HG03521 (cell line): ENCODE results near the gene LMNA.
"Not testable (repeated sequence)": the region's sequence is repeated elsewhere in the genome, so short reads cannot be mapped to it uniquely, and the experiment has no call there.

ENCODE experiments used
- ATAC-seq: cut with Tn5 transposase; IDR thresholded peaks from one replicate; pipeline ENCODE4 v1.9.1; 2021; ENCODE audit warnings: mild to moderate bottlenecking, moderate library complexity; ENCODE audit not compliant: unreplicated experiment

Gene LMNA

GRCh38 chr1:156120318-156120717 lies 5.8 kb downstream of the LMNA start:
- ATAC-seq = no peak

DNA sequence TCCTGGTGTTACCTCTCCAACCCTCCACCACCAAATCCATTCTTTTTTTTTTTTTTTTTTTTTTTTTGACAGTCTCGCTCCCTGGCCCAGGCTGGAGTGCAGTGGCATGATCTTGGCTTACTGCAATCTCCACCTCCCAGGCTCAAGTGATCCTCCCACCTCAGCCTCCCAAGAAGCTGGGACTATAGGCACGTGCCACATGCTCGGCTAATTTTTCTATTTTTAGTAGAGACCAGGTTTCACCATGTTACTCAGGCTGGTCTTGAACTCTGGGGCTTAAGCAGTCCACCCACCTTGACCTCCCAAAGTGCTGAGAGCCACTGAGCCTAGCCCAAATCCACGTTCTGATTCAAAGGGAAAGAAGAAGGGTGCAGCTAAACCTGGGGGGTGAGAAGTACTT lies 6.5 kb downstream of the LMNA start:
- ATAC-seq = not testable (repeated sequence)

GRCh38 chr1:156121457-156121856 lies 6.9 kb downstream of the LMNA start:
- no peak for ATAC-seq

- no peak for ATAC-seq
These were observed 7.6 kb downstream of the LMNA start for GRCh38 chr1:156122086-156122485.

DNA sequence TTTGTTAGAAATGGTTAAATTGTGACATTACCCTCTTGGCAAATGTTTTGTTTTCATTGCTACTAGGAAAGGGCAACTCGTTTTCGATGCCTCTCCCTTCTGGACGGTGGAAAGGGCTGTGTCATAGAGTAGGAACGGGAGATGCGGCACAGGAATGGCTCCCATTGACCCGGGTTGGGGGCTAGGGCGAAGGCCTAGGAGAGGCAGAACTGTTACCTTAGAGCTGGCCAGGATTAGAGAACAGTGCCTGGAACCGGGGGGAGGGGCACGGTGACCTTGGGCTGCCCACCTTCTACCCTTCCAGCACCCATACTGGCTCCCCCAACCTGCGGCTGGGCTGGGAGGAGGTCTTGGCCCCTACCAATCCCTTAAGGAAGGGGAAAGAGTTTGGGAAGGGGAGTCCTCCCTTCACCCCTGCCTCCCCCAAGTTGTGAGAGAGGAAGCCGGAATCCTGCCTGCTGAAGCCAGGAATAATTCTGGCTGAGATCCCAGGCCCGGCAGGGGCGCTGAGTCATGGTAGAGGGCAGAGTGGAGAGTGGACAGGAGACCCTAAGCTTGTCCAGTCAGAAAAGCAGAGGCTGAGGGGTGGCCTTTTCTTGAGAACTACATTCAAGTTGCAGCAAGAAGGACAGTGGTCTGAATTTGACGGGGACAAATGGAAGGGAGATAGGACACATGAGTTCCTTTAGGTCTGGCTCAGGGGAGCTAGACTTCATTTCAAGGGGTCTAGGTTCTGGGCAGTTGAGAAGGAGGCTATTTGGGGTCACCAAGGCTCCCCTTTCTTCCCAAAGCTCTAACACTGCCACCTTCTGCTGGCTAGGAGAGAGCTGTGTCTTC lies 8.2 kb downstream of the LMNA start:
- no peak for ATAC-seq

DNA sequence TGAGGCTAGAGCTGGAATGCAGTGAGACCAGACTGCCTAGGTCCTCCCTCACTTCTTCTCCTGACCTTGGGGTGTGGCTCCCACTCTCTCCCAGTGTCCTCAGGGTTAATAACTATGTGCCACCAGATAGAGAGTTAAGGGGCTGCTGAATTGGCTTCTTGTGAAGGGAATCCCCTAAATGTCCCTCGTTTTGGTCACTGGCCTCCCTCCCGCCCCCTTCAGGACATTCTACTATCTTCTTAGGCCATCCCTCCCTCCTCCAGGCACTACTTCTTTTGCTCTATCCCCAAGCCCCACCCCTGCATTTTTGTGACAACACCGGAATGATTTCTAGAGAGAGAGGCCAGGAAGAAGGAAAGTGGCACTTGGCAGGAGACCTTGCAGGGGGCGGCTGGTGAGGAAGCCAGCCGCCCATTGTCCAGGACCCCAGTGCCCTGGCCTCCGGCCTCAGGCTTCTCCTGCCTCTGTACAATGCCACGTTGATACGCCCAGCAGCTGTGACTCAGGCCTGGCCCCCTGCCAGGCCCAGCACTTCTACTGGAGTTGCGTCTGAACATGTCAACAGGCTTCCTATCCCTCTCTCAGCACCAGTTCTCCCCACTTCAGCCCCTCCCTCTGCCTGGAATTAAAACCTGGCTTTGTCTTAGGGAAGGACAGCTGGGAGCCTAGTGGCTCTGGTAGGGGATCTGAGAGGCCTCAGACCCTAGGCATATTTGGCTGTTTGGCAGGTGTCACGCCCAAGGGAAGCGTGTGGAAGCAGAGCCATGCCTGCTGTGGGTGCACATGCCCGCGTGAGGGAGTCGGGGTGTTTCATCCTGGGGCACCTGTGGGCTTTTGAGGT lies 9.1 kb downstream of the LMNA start:
- no peak for ATAC-seq

- no peak for ATAC-seq
These were observed 10.3 kb downstream of the LMNA start for GRCh38 chr1:156124557-156125483.

DNA sequence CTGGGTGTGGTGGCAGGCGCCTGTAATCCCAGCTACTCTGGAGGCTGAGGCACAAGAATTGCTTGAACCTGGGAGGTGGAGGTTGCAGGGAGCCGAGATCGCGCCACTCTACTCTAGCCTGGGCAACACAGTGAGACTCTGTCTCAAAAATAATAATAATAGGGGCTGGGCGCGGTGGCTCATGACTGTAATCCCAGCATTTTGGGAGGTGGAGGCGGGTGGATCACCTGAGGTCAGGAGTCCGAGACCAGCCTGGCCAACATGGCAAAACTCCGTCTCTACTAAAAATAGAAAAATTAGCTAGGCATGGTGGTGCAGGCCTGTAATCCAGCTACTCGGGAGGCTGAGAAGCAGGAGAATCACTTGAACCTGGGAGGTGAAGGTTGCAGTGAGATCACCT lies 11.0 kb downstream of the LMNA start:
- not testable (repeated sequence) for ATAC-seq

- ATAC-seq = no peak
These were observed 11.6 kb downstream of the LMNA start for GRCh38 chr1:156126043-156126629.

GRCh38 chr1:156126630-156127534 lies 12.4 kb downstream of the LMNA start:
- peak; percentile 36 for ATAC-seq

- no peak for ATAC-seq
These were observed 13.8 kb downstream of the LMNA start for GRCh38 chr1:156128308-156128653.

DNA sequence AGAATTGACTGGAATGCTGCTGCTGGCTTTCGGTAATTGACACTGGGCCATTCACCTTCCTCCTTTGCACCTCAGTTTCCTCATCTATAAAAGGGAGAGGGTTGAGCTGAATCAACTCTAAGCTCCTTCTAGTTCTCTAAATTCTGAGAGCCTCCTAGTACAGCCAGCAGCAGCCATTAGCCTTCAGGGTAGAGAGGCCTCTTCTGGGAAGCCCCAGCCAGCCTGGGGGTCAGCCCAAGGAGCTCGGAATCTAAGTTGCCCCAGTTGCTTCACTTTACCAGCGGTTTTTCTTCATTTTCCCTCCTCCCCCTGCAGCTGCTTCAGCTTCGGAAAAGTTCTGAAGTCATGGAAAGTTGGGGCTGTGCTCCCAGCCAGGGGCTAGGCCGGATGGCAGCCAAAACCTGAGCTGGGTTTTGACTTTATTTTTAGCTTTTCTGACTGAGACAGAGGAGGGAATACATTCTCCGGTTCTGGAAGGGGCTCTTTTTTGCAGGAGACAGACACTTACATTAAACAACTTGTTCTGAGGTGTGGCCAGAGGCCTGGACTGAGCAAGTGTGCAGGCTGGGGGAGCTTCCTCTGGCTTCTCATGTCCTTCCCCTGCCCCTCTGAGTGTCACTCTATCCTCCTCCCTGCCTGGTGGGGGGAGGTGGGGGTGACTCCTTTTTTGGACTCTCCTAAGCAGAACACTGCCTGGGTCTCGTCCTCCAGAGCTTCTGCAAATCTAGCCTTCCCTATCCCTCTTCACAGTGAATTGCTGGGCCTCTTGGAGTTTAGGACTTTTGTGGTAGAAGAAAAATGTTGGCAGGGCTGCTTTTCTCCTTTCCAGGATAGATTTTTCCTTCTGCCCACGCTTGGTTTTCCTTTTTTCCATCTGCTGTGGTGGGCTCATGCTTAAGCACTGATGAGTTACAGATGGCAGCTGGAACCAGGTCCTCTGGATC lies 14.4 kb downstream of the LMNA start:
- no peak for ATAC-seq

DNA sequence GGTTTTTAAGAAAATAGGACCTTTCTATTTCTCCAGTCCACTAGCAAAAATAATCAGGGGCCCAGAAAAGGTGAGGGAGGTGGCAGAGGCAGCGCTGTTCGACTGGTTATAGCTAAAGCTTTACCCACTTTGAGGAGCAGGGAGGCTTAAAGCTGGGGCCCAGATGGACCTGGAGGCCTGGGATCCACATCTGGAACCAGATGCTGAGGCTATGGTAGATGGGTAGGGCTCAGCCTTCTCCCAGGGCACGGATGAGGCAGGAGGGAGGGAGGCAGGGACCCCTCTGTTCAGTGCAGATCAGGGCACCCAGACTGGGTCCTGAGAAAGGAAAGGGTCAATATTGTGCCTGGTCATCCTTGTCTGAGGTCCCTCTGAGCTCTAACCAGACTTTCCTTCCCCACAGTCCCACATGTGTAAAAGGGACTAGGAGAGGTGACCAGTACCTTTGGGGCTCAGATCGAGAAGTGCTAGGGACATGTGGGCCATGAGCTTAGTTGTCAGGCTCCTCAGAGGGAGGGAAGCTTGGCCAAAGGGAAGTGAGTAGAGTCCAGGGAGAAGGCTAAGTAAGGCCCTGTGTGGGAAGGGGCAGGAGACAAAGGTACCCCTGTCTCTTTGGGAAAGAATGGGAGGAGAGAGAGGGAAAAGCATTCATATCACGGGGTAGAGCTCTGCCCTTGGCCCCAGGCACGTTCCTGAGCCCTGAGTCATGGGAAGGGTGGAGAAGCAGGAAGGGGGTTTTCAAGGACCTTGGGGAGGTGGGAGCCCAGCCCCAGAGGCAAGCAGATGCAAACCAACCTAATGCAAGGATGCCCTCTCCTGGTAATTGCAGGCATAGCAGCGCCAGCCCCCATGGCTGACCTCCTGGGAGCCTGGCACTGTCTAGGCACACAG lies 15.4 kb downstream of the LMNA start:
- ATAC-seq = no peak

DNA sequence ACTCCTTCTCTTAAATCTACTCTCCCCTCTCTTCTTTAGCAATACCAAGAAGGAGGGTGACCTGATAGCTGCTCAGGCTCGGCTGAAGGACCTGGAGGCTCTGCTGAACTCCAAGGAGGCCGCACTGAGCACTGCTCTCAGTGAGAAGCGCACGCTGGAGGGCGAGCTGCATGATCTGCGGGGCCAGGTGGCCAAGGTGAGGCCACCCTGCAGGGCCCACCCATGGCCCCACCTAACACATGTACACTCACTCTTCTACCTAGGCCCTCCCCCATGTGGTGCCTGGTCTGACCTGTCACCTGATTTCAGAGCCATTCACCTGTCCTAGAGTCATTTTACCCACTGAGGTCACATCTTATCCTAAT lies 16.0 kb downstream of the LMNA start:
- ATAC-seq = no peak

GRCh38 chr1:156134716-156135435 lies 20.4 kb downstream of the LMNA start:
- ATAC-seq = no peak

GRCh38 chr1:156135930-156136871 lies 21.7 kb downstream of the LMNA start:
- ATAC-seq = no peak
